NCI-H446 treated with DMSO at 0.1 percent for 48 hours (cell line): ENCODE data around the gene RHBDF2.

Experiments
- DNase-seq: peaks from one replicate; lab custom pipeline; 2025; lab: John Stamatoyannopoulos, UW

Gene RHBDF2

DNA sequence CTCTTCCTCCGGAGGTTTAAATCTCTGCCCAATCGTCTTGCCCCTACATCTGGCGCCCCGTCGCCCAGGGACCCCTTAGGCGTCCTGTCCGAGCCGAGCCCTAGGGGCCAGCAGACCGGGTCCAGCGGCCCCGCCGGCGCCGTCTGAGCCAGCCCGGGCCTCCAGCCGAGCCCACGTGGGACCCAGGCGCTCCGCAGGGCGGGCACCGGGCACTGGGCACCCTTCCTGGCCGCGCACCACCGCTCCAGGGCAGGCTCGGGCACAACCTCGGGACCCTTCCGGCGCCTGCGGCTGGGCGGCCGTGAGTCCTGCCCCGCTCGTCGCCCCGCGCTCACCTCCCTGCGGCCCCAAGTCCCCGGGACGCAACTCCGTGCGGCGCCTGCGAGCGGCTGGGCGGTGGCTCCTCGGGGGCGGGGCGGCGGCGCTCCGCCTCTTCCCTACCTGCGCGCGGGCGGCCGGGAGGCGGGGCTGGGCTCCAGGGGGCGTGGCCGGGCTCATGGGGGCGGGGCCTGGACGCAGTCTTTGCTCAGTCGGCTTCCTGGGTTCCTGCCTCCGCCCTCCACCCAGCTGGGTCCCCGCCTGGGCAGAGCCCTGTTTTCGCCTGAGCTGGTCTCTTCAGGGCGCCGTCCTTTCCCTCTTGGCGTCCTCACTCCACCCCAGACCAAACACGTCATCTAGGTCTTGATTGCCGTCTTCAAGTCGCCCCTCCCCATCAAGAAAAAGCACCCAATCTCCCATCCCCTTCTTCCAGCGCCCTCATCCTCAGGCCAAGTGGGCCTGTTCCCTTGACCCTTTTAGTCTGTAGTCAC, at the start of gene RHBDF2:
RHBDF2 (minus strand) TSS at position 406 of the 809 bp plus-strand sequence. CDS start 19,899 bp downstream, outside the sequence.
- DNase-seq: peak; percentile 46

- DNase-seq: no peak
These were observed 48.3 kb upstream of the RHBDF2 start for GRCh38 chr17:76549539-76549938.

DNA sequence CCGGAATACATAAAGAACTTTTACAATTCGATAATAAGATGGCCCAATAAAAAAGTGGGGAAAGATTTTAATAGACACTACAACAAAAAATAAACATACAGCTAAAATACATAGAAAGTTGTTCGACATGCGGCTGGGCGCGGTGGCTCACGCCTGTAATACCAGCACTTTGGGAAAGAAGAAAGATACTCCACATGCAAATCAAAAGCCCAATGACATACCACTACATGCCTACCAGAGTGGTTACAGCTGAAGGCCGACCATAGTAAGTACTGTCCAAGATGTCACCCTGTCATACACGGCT, 47.9 kb upstream of the RHBDF2 start:
- no peak for DNase-seq

GRCh38 chr17:76548378-76549214, 47.4 kb upstream of the RHBDF2 start:
- DNase-seq: no peak

DNA sequence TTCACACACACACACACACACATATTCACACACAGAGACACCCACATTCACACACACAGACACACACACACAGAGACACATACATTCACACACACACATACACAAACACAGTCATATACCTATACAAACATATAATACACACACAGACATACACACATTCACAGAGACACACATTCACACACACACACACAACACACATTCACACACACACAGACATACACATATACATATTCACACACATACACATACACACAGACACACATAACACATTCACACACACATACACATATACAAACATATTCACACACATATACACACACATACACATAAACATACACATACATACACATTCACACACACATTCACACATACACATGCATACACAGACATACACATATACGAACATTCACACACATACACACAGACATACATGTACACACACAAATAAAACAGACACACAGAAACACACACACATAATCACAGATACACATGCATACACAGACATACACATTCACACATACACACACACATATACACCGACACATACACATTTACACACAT, 46.5 kb upstream of the RHBDF2 start:
- DNase-seq: no peak

DNA sequence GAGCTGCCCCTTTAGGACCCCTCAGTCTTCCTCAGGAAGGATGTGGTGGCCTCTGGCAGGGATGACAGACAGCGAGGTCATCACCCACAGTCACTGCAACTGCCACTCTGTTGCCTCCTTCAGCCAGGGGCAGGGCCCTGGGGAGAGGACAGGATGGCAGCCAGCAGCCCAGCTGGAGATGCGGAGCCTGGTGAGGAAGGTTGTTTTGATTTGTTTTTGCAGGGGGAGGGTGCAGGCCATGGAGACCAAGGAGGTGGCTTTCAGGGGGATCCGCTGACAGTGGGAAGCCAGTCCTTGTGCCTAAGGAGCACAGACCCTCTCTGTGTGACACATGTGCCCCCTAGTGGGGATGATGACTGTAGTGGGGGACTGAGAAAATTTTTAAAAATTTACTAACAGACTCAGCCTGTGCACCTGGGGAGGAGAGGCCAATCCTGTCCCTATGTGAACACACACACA, 46.0 kb upstream of the RHBDF2 start:
- DNase-seq: no peak

- DNase-seq: peak; percentile 57
These were observed 45.4 kb upstream of the RHBDF2 start for GRCh38 chr17:76546556-76547182.

DNA sequence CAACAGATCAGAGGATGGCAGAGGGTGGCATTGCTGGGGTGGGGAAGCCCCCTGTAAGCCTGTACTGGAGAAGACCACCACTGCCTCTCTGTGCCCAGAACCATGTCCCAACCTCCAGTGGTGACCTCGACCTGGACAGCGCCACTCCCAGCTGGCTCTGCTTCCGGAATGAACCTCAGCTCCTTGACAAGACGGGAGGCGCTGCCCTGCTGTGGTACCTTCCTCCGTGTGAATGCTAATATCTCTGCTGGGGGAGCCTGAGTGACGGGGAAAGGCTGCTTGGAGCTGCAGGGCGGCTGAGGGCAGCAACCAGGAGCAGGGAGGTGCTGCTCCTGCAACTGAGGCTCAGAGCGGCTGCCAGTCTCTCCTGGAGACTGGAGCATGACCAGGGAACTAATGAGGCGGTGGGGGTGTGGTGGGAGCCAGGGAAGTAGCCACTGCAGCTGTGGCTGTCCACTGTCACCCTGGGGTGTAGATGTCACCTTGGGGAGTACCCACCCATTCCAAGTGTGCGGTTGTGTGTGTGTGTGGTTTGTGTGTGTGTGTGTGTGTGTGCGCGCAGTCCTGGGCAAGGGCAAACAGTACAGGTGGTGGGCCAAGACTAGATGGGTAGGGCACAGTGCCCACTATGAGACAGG, 44.8 kb upstream of the RHBDF2 start:
- no peak for DNase-seq

DNA sequence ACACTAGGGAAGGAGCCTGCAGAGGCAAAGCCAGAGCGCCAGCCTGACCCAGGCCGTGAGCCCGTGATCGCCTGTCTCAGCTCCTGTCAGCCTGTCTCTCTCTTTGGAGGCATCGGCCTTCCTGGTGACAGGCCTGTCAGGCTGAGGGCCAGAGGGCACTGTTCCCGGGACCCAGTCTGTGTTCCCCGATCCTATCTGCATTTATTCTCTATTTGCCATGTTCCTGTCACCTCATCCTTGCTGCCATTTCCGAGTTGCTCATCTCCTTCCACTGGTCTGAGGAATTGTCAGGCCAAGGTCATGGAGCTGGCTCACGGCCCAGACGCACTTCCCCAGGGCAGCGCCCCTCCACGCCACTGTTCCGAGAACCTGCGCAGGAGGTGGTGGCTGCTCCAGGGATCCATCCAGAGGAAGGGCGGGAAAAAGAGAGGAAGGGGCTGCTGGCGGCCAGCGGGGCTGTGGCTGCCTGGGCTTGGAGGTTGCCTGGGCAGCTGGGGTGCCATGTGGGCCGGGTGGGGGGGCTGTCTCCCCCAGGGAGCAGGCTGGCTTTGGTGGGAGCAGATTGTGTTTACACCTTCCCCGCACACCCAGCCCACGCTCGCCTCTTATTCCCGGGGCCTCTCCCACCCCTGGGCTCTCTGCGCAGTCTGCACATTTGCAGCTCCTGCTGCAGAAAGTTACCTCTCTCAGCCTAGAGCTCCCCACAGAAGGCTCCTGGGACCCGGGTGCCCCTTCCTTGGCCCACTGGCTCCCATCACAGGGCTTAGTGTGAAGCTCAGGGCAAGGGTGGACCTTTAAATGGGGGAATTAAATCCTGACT, 43.5 kb upstream of the RHBDF2 start:
- no peak for DNase-seq

- DNase-seq: no peak
These were observed 42.8 kb upstream of the RHBDF2 start for GRCh38 chr17:76543826-76544545.

DNA sequence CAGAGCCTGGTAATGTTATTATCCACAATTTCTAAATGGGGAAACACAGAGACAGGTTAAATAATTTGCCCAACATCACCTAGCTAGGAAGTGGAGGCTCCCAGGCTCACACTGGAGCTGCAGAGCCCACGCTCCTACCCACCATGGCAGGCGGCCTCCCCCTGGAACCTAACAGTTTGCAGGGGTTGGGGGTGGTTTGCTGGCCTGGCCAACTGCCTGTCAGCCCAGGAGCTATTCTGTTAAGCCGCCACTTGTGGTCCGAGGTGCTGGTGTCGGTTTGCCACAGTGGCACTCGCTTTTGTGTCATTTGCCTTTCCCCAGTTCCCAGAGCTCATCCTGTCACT, 42.2 kb upstream of the RHBDF2 start:
- no peak for DNase-seq

DNA sequence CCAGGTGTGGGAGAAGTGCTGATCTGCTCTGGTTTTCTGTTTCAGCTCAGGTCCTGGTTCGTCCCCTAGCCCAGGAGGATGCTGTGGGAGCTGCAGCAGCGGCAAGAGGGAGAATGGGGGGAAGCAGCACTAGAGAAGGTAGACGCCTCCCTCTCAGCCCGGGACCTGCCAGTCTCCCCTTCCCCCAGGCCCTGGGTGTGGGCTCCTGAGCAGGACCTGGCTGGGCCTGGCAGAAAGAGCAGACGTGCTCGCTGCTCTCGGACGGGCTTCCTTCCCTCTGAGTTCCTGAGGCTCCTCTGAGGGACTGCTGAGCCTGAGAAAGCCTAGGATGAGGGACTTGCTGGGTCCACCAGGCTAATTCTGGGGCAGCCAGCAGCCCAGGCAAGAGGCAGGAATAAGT, 41.8 kb upstream of the RHBDF2 start:
- no peak for DNase-seq

DNA sequence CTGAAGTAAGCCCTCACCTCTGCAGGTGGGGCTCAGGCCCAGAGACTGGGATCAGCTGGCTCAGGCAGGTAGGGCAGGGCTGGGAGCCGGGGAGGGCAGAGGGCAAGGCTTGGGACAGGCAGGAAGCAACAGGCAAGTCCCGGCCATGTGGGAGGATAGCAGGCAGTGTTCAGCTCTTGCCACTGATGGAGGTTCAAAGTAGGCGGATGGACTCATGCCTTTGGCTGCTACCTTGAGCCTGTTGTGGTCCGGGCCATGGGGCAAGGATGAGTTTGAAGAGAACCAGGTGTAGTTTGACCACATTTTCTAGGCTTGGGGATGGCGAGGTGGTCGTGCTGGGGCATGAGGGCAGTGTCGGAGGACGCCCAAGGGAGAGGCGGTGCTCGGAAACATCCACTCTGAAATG, 41.3 kb upstream of the RHBDF2 start:
- no peak for DNase-seq

DNA sequence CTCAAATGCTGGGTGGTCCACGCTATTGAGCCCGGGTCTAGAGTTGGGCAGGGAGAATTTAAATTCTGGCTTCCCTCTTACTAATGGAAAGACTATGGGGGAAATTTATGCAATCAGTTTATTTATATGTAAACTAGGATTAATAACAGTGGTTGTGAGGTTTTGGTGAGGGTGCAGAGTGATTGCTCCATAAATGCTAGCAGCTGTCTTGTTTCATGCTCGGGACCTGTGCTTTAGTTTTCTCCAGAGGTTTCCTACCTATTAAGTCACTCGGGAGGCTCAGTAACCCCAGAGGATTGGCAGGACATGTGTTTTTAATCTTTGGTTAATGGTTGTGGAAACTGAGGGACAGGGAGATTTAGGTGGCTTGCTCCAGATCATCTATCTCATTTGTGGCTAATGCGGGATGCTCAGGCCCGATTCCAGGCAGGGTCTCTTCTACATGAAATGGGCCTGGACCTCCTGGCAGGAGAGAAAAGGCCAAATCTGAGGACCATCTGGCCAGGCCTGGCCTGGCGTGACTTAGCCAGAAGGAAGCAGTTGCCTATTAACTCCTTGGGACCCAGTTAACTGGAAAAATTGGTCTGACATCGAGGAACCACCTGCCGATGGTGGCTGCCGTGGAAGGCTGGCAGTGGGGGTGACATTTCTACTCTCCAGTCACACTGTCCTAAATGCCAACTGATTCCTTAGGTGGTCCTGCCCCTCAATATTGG, 40.7 kb upstream of the RHBDF2 start:
- DNase-seq: no peak

DNA sequence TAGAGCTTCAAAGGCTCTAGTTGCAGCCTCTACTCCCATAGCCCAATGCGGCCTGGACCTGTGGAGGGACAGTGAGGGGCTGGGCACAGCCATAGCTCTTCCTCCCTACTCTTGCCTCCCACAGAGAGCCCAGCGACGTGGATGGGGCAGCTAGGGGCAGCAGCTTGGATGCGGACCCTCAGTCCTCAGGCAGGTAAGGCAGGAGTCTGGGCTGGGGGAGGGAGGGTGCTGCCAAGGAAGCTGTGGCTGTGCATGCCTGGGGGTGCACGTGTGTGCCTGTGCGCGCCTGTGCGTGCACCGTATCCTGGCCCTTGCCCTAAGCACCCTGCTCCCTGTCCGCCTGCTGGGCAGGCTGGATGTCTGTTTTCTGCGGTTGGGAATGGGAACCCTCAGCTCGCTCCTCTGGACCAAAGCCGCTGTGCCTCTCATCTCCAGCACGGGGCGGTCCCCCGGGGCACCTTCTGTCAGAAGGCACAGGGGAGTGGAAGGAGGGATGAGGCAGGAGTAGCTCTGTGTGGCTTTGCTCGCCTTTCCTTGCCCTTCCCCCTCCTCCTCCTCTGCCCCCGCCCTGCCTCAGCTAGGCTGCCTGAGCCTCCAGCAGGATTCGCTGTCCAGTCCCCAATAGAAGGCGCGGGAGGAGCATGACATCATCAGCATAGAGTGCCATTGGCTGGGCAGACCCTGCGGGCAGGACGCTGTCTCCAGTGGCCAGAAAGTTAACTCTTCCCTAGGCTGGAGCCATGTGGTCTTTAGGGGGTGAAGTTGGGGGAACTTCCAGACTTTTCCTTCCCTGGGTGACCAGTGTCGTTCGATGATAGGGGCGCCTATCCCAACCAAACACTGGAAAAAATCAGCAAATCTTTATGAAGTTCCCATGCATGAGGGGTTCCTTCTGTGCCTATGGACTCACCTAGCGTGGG, 39.4 kb upstream of the RHBDF2 start:
- DNase-seq: no peak

GRCh38 chr17:76539631-76540271, 38.5 kb upstream of the RHBDF2 start, which contains the start of gene PRCD:
TSS of gene PRCD (plus strand) at chr17:76540044. CDS start at chr17:76540142, 98 bp downstream.
- DNase-seq: no peak

DNA sequence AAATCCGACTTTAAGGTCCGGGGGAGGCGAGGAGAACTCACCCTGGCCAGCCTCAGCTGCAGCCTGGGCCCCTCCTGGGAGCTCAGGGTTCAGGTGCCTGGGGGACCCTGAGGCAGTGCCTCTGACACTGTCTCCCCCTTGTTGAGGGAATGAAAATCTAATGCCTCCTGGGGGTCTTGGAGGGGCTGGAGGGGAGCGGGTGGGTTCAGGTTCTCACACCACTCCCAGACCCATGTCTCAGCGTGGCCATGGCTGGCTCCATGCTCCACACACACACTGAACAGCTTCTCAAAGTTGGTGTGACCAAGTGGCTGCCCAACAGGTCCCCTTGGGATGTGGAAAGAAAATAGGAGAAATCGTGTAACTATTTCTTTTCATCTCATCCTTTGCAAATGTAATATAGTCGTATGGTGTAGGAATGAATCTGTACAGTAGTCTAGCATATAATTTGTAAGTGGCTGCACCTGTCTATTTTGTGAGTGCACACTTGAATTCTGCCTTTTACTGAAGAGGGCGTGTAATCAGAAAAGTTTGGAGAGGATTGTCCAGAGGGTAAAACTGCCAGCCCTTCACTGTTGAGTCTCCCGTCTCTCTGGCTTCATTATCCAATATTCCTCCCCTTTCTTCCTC, 37.8 kb upstream of the RHBDF2 start:
- DNase-seq: no peak
